ENCODE data around the gene MYO9A.
"Not testable (repeated sequence)": the region's sequence is repeated elsewhere in the genome, so short reads cannot be mapped to it uniquely, and the experiment has no call there.

MYO9A gene

GRCh38 chr15:72086010-72086697 lies 31.8 kb downstream of the MYO9A start:
- no peak for DNase-seq

- no peak for DNase-seq
These were observed 35.8 kb downstream of the MYO9A start for GRCh38 chr15:72082176-72082575.

- DNase-seq: no peak
These were observed 39.1 kb downstream of the MYO9A start for GRCh38 chr15:72078887-72079286.

- no peak for DNase-seq
These were observed 40.0 kb downstream of the MYO9A start for GRCh38 chr15:72077950-72078349.

GRCh38 chr15:72074335-72075060 lies 43.5 kb downstream of the MYO9A start:
- DNase-seq: no peak

GRCh38 chr15:72071448-72071825 lies 46.5 kb downstream of the MYO9A start:
- DNase-seq: not testable (repeated sequence)

- no peak for DNase-seq
These were observed 47.0 kb downstream of the MYO9A start for GRCh38 chr15:72070817-72071447.

GRCh38 chr15:72068856-72069255 lies 49.1 kb downstream of the MYO9A start:
- DNase-seq: no peak

- no peak for DNase-seq
These were observed 52.1 kb downstream of the MYO9A start for GRCh38 chr15:72065801-72066200.

GRCh38 chr15:72063186-72063585 lies 54.8 kb downstream of the MYO9A start:
- DNase-seq: no peak

GRCh38 chr15:72062319-72062718 lies 55.6 kb downstream of the MYO9A start:
- DNase-seq: no peak

- no peak for DNase-seq
These were observed 57.2 kb downstream of the MYO9A start for GRCh38 chr15:72060687-72061250.

- no peak for DNase-seq
These were observed 59.4 kb downstream of the MYO9A start for GRCh38 chr15:72058585-72058984.

- DNase-seq: no peak
These were observed 60.3 kb downstream of the MYO9A start for GRCh38 chr15:72057548-72058091.

- DNase-seq: not testable (repeated sequence)
These were observed 61.7 kb downstream of the MYO9A start for GRCh38 chr15:72056217-72056616.

GRCh38 chr15:72053297-72053696 lies 64.7 kb downstream of the MYO9A start:
- not testable (repeated sequence) for DNase-seq

- DNase-seq: no peak
These were observed 67.2 kb downstream of the MYO9A start for GRCh38 chr15:72050700-72051099.

GRCh38 chr15:72047020-72047419 lies 70.9 kb downstream of the MYO9A start:
- no peak for DNase-seq

GRCh38 chr15:72044956-72045355 lies 73.0 kb downstream of the MYO9A start:
- DNase-seq: no peak

GRCh38 chr15:72042865-72043264 lies 75.1 kb downstream of the MYO9A start:
- no peak for DNase-seq

GRCh38 chr15:72042054-72042453 lies 75.9 kb downstream of the MYO9A start:
- DNase-seq: no peak

GRCh38 chr15:72037321-72037720 lies 80.6 kb downstream of the MYO9A start:
- DNase-seq: no peak

- DNase-seq: no peak
These were observed 82.9 kb downstream of the MYO9A start for GRCh38 chr15:72034859-72035650.

Data from activated CD4-positive, alpha-beta T cell treated with anti-CD3 and anti-CD28 coated beads for 1 hour (primary cell).